ENCODE measurements around the gene RIC1. TPM values are rescaled to one million over a fixed set of nuclear protein-coding genes. Genes with fewer than 3 reads are reported as not detected.
"Not testable (repeated sequence)": the region's sequence is repeated elsewhere in the genome, so short reads cannot be mapped to it uniquely, and the experiment has no call there.

Gene RIC1
- polyA plus RNA-seq (ENCODE audit: insufficient read depth in 1 of 5, insufficient read length in 5 of 5, low replicate concordance in 1 of 5), result 10 to 100 TPM; 23.4 to 33.6 (median 31.2) TPM
- long read RNA-seq, donor 1, full-length matches to known transcripts, result 1 of 14 reads
- long read RNA-seq, donor 1, partial matches to known transcripts, result 13 of 14 reads
- long read RNA-seq, donor 1, other reads (novel, unspliced or antisense), result 0 of 14 reads
- long read RNA-seq, donor 2, full-length matches to known transcripts, result 1 of 1 reads
- long read RNA-seq, donor 2, partial matches to known transcripts, result 0 of 1 reads
- long read RNA-seq, donor 2, other reads (novel, unspliced or antisense), result 0 of 1 reads
- long read RNA-seq, donor 3, result 0 reads
- long read RNA-seq, donor 4, result 0 reads
- long read RNA-seq, donor 5, full-length matches to known transcripts, result 2 of 2 reads
- long read RNA-seq, donor 5, partial matches to known transcripts, result 0 of 2 reads
- long read RNA-seq, donor 5, other reads (novel, unspliced or antisense), result 0 of 2 reads
- long read RNA-seq, donor 6, result 0 reads
- long read RNA-seq, donor 7, full-length matches to known transcripts, result 3 of 3 reads
- long read RNA-seq, donor 7, partial matches to known transcripts, result 0 of 3 reads
- long read RNA-seq, donor 7, other reads (novel, unspliced or antisense), result 0 of 3 reads
- long read RNA-seq, donor 8, result 0 reads

- peak; percentile 93 to 94 for DNase-seq
Observed at GRCh38 chr9:5628530-5629311, at the start of gene RIC1. Gene RIC1 (plus strand): TSS chr9:5629107. CDS start chr9:5629310, 203 bp downstream.

GRCh38 chr9:5579881-5580280, 49.0 kb upstream of the RIC1 start:
- no peak for DNase-seq

- DNase-seq, result no peak
Observed at GRCh38 chr9:5580650-5581049, 48.3 kb upstream of the RIC1 start.

- not testable (repeated sequence) for DNase-seq
Observed at GRCh38 chr9:5581706-5582105, 47.2 kb upstream of the RIC1 start.

- no peak for DNase-seq
Observed at GRCh38 chr9:5582835-5583195, 46.1 kb upstream of the RIC1 start.

GRCh38 chr9:5586391-5586802, 42.5 kb upstream of the RIC1 start:
- no peak for DNase-seq

GRCh38 chr9:5587024-5587423, 41.9 kb upstream of the RIC1 start:
- DNase-seq, result no peak

- no peak for DNase-seq
Observed at GRCh38 chr9:5592231-5592630, 36.7 kb upstream of the RIC1 start.

GRCh38 chr9:5592904-5593303, 36.0 kb upstream of the RIC1 start:
- no peak for DNase-seq

- DNase-seq, result no peak
Observed at GRCh38 chr9:5593904-5594303, 35.0 kb upstream of the RIC1 start.

GRCh38 chr9:5596173-5596572, 32.7 kb upstream of the RIC1 start:
- DNase-seq, result no peak

- DNase-seq, result no peak
Observed at GRCh38 chr9:5608298-5609225, 20.3 kb upstream of the RIC1 start.

- DNase-seq, result no peak
Observed at GRCh38 chr9:5609226-5609596, 19.7 kb upstream of the RIC1 start.

GRCh38 chr9:5610491-5610890, 18.4 kb upstream of the RIC1 start:
- no peak for DNase-seq

- no peak for DNase-seq
Observed at GRCh38 chr9:5611321-5612184, 17.4 kb upstream of the RIC1 start.

GRCh38 chr9:5612185-5612530, 16.7 kb upstream of the RIC1 start:
- no peak for DNase-seq

GRCh38 chr9:5614192-5614591, 14.7 kb upstream of the RIC1 start:
- no peak for DNase-seq

GRCh38 chr9:5614985-5615384, 13.9 kb upstream of the RIC1 start:
- no peak for DNase-seq

- no peak for DNase-seq
Observed at GRCh38 chr9:5617749-5618148, 11.2 kb upstream of the RIC1 start.

- no peak for DNase-seq
Observed at GRCh38 chr9:5620494-5620893, 8.4 kb upstream of the RIC1 start.

- no peak for DNase-seq
Observed at GRCh38 chr9:5621327-5621726, 7.6 kb upstream of the RIC1 start.
